ENCODE data around the gene PSMA7.

PSMA7 gene

GRCh38 chr20:62175711-62176110 lies 32.5 kb upstream of the PSMA7 start:
- no peak overlapping the region for H3K27ac ChIP-seq
- TF ChIP-seq CTCF (conservative IDR thresholded peaks at IDR 0.05) (no peak), ZFX (IDR thresholded peaks at IDR 0.05) (no peak)

- TF ChIP-seq CTCF (conservative IDR thresholded peaks at IDR 0.05) (no peak), ZFX (IDR thresholded peaks at IDR 0.05) (no peak)
- H3K27ac ChIP-seq, result no peak overlapping the region
These were observed 31.9 kb upstream of the PSMA7 start for GRCh38 chr20:62174870-62175624.

GRCh38 chr20:62174021-62174804 lies 31.0 kb upstream of the PSMA7 start:
- TF ChIP-seq CTCF (conservative IDR thresholded peaks at IDR 0.05) (no peak), ZFX (IDR thresholded peaks at IDR 0.05) (no peak)
- no peak overlapping the region for H3K27ac ChIP-seq

- TF ChIP-seq ZFX (IDR thresholded peaks at IDR 0.05) (no peak), CTCF (conservative IDR thresholded peaks at IDR 0.05) (no peak)
- no peak overlapping the region for H3K27ac ChIP-seq
These were observed 29.5 kb upstream of the PSMA7 start for GRCh38 chr20:62172666-62173065.

- TF ChIP-seq CTCF (conservative IDR thresholded peaks at IDR 0.05) (no peak), ZFX (IDR thresholded peaks at IDR 0.05) (no peak)
- H3K27ac ChIP-seq, result no peak overlapping the region
These were observed 28.1 kb upstream of the PSMA7 start for GRCh38 chr20:62171245-62171644.

- no peak for TF ChIP-seq CTCF (conservative IDR thresholded peaks at IDR 0.05)
- TF ChIP-seq ZFX (IDR thresholded peaks at IDR 0.05), result no peak
- no peak overlapping the region for H3K27ac ChIP-seq
These were observed 27.3 kb upstream of the PSMA7 start for GRCh38 chr20:62170536-62170935.

GRCh38 chr20:62168890-62169435 lies 25.8 kb upstream of the PSMA7 start:
- H3K27ac ChIP-seq, result no peak overlapping the region
- TF ChIP-seq ZFX (IDR thresholded peaks at IDR 0.05), result no peak
- no peak for TF ChIP-seq CTCF (conservative IDR thresholded peaks at IDR 0.05)
